Tongue (tissue), 2 donors: ENCODE data around the gene MMP14. TPM values are rescaled to one million over a fixed set of nuclear protein-coding genes. Genes with fewer than 3 reads are reported as not detected.
"Not testable (repeated sequence)": the region's sequence is repeated elsewhere in the genome, so short reads cannot be mapped to it uniquely, and the experiment has no call there.

ENCODE experiments used
- DNase-seq: peaks from one replicate; pipeline ENCODE4 v3.0.0-alpha.2; 2015
- total RNA-seq: library from RNA; depleted of rRNA; stranded (reverse); fragments of >200 nt; gene quantifications from one replicate; pipeline ENCODE4 v1.2.3, GENCODE V29; 2014

MMP14 gene
- total RNA-seq, 1 donor from 2014 or later: 131 TPM

- DNase-seq: peak; percentile 92
These were observed 21.3 kb upstream of the MMP14 start, which contains the start of gene SLC7A7 for GRCh38 chr14:22814941-22815713. Gene SLC7A7 (minus strand): TSS chr14:22815435. CDS start chr14:22813398, 2,037 bp downstream.

- peak; percentile 76 for DNase-seq
These were observed 17.0 kb upstream of the MMP14 start for GRCh38 chr14:22819151-22819988.

- DNase-seq: peak; percentile 45
These were observed 15.7 kb upstream of the MMP14 start for GRCh38 chr14:22820731-22821130.

GRCh38 chr14:22821193-22822015 is 15.0 kb upstream of the MMP14 start:
- peak; percentile 45 for DNase-seq

GRCh38 chr14:22822016-22822570 is 14.3 kb upstream of the MMP14 start:
- no peak for DNase-seq

- DNase-seq: peak; percentile 94
These were observed 13.8 kb upstream of the MMP14 start for GRCh38 chr14:22822571-22823098.

GRCh38 chr14:22824711-22825359 is 11.6 kb upstream of the MMP14 start:
- peak; percentile 71 for DNase-seq

- DNase-seq: not testable (repeated sequence)
These were observed 7.2 kb upstream of the MMP14 start for GRCh38 chr14:22829076-22829660.

- peak; percentile 97 for DNase-seq
These were observed 6.5 kb upstream of the MMP14 start, which contains the start of gene MRPL52 for GRCh38 chr14:22829661-22830442. Gene MRPL52 (plus strand): TSS chr14:22829887. CDS start chr14:22829913, 26 bp downstream.

GRCh38 chr14:22830443-22831010 is 5.9 kb upstream of the MMP14 start:
- DNase-seq: no peak

- no peak for DNase-seq
These were observed 880 bp upstream of the MMP14 start for GRCh38 chr14:22835505-22835904.

- peak; percentile 78 for DNase-seq
These were observed 847 bp downstream of the MMP14 start for GRCh38 chr14:22837114-22837749.

- peak; percentile 62 for DNase-seq
These were observed 1.6 kb downstream of the MMP14 start for GRCh38 chr14:22837750-22838538.

- DNase-seq: peak; percentile 32
These were observed 2.3 kb downstream of the MMP14 start for GRCh38 chr14:22838631-22839041.

GRCh38 chr14:22839159-22839779 is 2.9 kb downstream of the MMP14 start:
- no peak for DNase-seq

GRCh38 chr14:22841311-22841710 is 4.9 kb downstream of the MMP14 start:
- DNase-seq: no peak

GRCh38 chr14:22841769-22842168 is 5.4 kb downstream of the MMP14 start:
- DNase-seq: no peak
